ENCODE measurements around the gene SAMD5.

Gene SAMD5

GRCh38 chr6:147618927-147619326 is 110.4 kb downstream of the SAMD5 start:
- TF ChIP-seq CTCF (IDR thresholded peaks at IDR 0.05; ENCODE audit: extremely low read depth, missing control alignments) = no peak
- no peak for DNase-seq (ENCODE audit: low spot score)
